K562 (cell line): ENCODE measurements around the gene CPT1C. TPM values are rescaled to one million over a fixed set of nuclear protein-coding genes. Genes with fewer than 3 reads are reported as not detected.
A peak's percentile ranks its signal among the peaks of the same experiment; 100 is the strongest.

Experiments used
- ARID4B ChIP-seq: sonication (generic); formaldehyde crosslinking; IDR thresholded peaks from 2 replicates; pipeline ENCODE4 v1.8.0; 2022; ENCODE audit warnings: mild to moderate bottlenecking, missing genetic modification reagents
- ATF3 ChIP-seq, 2 experiments: fragments of 450-650 bp in 1 of 2; sonication (generic) in 1 of 2; formaldehyde crosslinking in 1 of 2; IDR thresholded peaks in 1 of 2; conservative IDR thresholded peaks in 1 of 2; 2 replicates each; pipeline versions ENCODE4 v1.6.1 to v1.8.1; 2016 to 2023; ENCODE audit warnings: mild to moderate bottlenecking in 2 of 2, moderate library complexity in 2 of 2, inconsistent platforms in 1 of 2, missing genetic modification reagents in 1 of 2
- BRCA1 ChIP-seq, 2 experiments: fragments of 450-650 bp in 1 of 2; sonication (generic) in 1 of 2; formaldehyde crosslinking in 1 of 2; IDR thresholded peaks; 2 replicates each; pipeline versions ENCODE4 v1.5.0 to v1.6.1; 2017 to 2020; ENCODE audit warnings: mild to moderate bottlenecking in 1 of 2, missing genetic modification reagents in 1 of 2
- CEBPB ChIP-seq: fragments of 450-650 bp; IDR thresholded peaks from 2 replicates; pipeline ENCODE4 v1.6.1; 2016; ENCODE audit warnings: missing genetic modification characterization, missing compliant biosample characterization
- CREB3L1 ChIP-seq: fragments of 450-650 bp; IDR thresholded peaks from 2 replicates; pipeline ENCODE4 v1.6.1; 2014; ENCODE audit warnings: low read depth, mild to moderate bottlenecking, moderate library complexity, borderline replicate concordance
- ELK1 ChIP-seq: sonication (generic); formaldehyde crosslinking; IDR thresholded peaks from 2 replicates; pipeline ENCODE4 v1.8.1; 2022; ENCODE audit warnings: missing genetic modification reagents
- KDM1A ChIP-seq, 2 experiments: fragments of 450-650 bp; IDR thresholded peaks; 2 replicates each; pipeline ENCODE4 v1.6.1; 2016; ENCODE audit warnings: mild to moderate bottlenecking in 2 of 2
- MIER1 ChIP-seq: fragments of 450-650 bp; IDR thresholded peaks from 2 replicates; pipeline ENCODE4 v1.6.1; 2016; ENCODE audit warnings: antibody characterized with exemption, mild to moderate bottlenecking, low read depth
- NCOA6 ChIP-seq: fragments of 450-650 bp; IDR thresholded peaks from 2 replicates; pipeline ENCODE4 v1.6.1; 2017; ENCODE audit warnings: mild to moderate bottlenecking
- POLR3A ChIP-seq: IDR thresholded peaks from 2 replicates; pipeline ENCODE4 v1.6.1; 2011; ENCODE audit warnings: borderline replicate concordance, mild to moderate bottlenecking, moderate library complexity; ENCODE audit not compliant: insufficient read length, insufficient read depth; ENCODE audit errors: extremely low read depth
- PRMT5 ChIP-seq: sonication (generic); formaldehyde crosslinking; IDR thresholded peaks from 2 replicates; pipeline ENCODE4 v1.5.0; 2020; ENCODE audit warnings: missing genetic modification reagents
- PYGO2 ChIP-seq: fragments of 450-650 bp; IDR thresholded peaks from 2 replicates; pipeline ENCODE4 v1.6.1; 2016; ENCODE audit warnings: mild to moderate bottlenecking, missing genetic modification characterization, moderate library complexity, missing compliant biosample characterization
- RBM14 ChIP-seq: fragments of 200-400 bp; formaldehyde crosslinking; IDR thresholded peaks from 2 replicates; pipeline ENCODE4 v1.6.1; 2018; ENCODE audit warnings: low read depth, mild to moderate bottlenecking, low read length, moderate library complexity, borderline replicate concordance; ENCODE audit not compliant: insufficient read depth
- XRCC4 ChIP-seq: IDR thresholded peaks from one replicate; pipeline ENCODE4 v1.6.1; 2011; ENCODE audit not compliant: insufficient read depth, insufficient read length; ENCODE audit errors: extremely low read depth
- XRCC5 ChIP-seq: fragments of 200-400 bp; formaldehyde crosslinking; IDR thresholded peaks from 2 replicates; pipeline ENCODE4 v1.6.1; 2017; ENCODE audit warnings: low read depth, mild to moderate bottlenecking, low read length
- ZFP36 ChIP-seq: fragments of 150-350 bp; IDR thresholded peaks from 2 replicates; pipeline ENCODE4 v1.6.1; 2018; ENCODE audit warnings: low read length, low read depth; ENCODE audit not compliant: partially characterized antibody
- ZNF174 ChIP-seq: fragments of 250-450 bp; sonication (Bioruptor Pico); IDR thresholded peaks from 2 replicates; pipeline ENCODE4 v1.4.0; 2020; ENCODE audit warnings: mild to moderate bottlenecking
- ZNF408 ChIP-seq: fragments of 250-450 bp; sonication (Bioruptor Pico); IDR thresholded peaks from 2 replicates; pipeline ENCODE4 v1.4.0; 2020; ENCODE audit warnings: low read depth, mild to moderate bottlenecking, moderate library complexity
- polyA plus RNA-seq, 8 experiments: library from polyadenylated mRNA; depleted of rRNA in 4 of 8; stranded (reverse) in 5 of 8; unstranded in 3 of 8; fragments of >200 nt; fragmentation: Nextera tagmentation in 2 of 8; fragmentation: Illumina TruSeq in 1 of 8; extraction: Ambion mirVana in 2 of 8; extraction: Trizol in 1 of 8; gene quantifications; 2 replicates each; pipeline versions ENCODE4 v1.2.1 to v1.2.3, GENCODE V29; 2011 to 2014; ENCODE audit warnings: inconsistent platforms in 1 of 8, missing spikeins in 1 of 8
- total RNA-seq, 7 experiments: library from RNA; depleted of rRNA in 6 of 7; stranded (reverse); fragments of >200 nt in 6 of 7; fragmentation: Illumina TruSeq in 2 of 7; extraction: Trizol in 2 of 7; gene quantifications; 2 replicates each; pipeline versions ENCODE4 v1.2.1 to v1.2.3, GENCODE V29; 2011 to 2021; ENCODE audit warnings: low replicate concordance in 1 of 7

Gene CPT1C
- total and polyA plus RNA-seq, 9 of the 15 experiments (the other 6 are each of a cell fraction or from before 2014, with no cell fraction given), result 1.9 to 12.3 (median 3.0) TPM

- TF ChIP-seq ARID4B (peak; percentile 68; the same call in 1 of the 2 replicates), CREB3L1 (0 out of 2 replicates have a peak, but pooled peaks have one; percentile 7), RBM14 (no peak), ELK1 (no peak), BRCA1 (IDR thresholded peaks at IDR 0.05) (no peak), BRCA1 (CRISPR knock-in tag; IDR thresholded peaks at IDR 0.05) (0 out of 2 replicates have a peak, but pooled peaks have one; percentile 18), PYGO2 (tag) (no peak), NCOA6 (no peak), XRCC4 (no peak), ZFP36 (no peak), XRCC5 (peak; percentile 90; the same call in 1 of the 2 replicates), POLR3A (no peak), KDM1A (IDR thresholded peaks at IDR 0.05) (peak; percentile 78 to 81; a peak in 3 of 4 replicates), ATF3 (IDR thresholded peaks at IDR 0.05) (no peak), ATF3 (CRISPR knock-in tag; conservative IDR thresholded peaks at IDR 0.05) (0 out of 2 replicates have a peak, but pooled peaks have one; percentile 52), ZNF174 (CRISPR knock-in tag) (no peak), MIER1 (no peak), CEBPB (tag) (no peak), ZNF408 (CRISPR knock-in tag) (no peak), PRMT5 (CRISPR knock-in tag) (no peak)
These were observed 10.2 kb upstream of the CPT1C start (continued) for GRCh38 chr19:49680421-49681351.
